ENCODE data around the gene ATP6V1D. TPM values are rescaled to one million over a fixed set of nuclear protein-coding genes. Genes with fewer than 3 reads are reported as not detected.

ATP6V1D gene
- total RNA-seq, 4 donors from 2014 or later = 69.3 to 117 (median 98.4) TPM

DNA sequence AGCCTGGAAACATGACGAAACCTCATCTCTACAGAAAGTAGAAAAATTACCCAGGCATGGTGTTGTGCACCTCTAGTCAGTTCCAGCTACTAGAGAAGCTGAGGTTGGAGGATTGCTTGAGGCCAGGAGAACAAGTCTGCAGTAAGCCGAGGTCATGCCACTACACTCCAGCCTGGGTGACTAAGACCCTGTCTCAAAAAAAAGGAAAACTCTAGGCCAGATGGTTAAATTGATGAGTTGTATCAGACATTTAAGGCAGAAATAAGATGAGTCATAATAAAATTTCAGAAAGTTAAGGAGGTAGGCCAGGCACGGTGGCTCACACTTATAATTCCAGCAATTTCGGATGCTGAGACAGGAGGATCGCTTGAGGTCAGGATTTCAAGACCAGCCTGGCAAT is 11.2 kb upstream of the ATP6V1D start:
- Histone ChIP-seq H3K4me1 (peaks cover 0 to 24% (median 8%) of the 10 kb centered on the region in 4 donors), H3K27me3 (no peaks in the 10 kb centered on the region), H3K27ac (replicated peaks in 1 of 4) (no peak overlapping the region), H3K4me3 (no peak overlapping the region), H3K9me3 (no peaks in the 10 kb centered on the region), H3K36me3 (peaks cover 35 to 100% (median 77%) of the 10 kb centered on the region in 4 donors)
- intact Hi-C loops (cut with DNase I) = no loop called here
- no peak for DNase-seq (ENCODE audit: extremely low spot score)
- no peak for TF ChIP-seq POLR2A (IDR thresholded peaks at IDR 0.05; ENCODE audit: low read depth)
- TF ChIP-seq, protein P1, sequence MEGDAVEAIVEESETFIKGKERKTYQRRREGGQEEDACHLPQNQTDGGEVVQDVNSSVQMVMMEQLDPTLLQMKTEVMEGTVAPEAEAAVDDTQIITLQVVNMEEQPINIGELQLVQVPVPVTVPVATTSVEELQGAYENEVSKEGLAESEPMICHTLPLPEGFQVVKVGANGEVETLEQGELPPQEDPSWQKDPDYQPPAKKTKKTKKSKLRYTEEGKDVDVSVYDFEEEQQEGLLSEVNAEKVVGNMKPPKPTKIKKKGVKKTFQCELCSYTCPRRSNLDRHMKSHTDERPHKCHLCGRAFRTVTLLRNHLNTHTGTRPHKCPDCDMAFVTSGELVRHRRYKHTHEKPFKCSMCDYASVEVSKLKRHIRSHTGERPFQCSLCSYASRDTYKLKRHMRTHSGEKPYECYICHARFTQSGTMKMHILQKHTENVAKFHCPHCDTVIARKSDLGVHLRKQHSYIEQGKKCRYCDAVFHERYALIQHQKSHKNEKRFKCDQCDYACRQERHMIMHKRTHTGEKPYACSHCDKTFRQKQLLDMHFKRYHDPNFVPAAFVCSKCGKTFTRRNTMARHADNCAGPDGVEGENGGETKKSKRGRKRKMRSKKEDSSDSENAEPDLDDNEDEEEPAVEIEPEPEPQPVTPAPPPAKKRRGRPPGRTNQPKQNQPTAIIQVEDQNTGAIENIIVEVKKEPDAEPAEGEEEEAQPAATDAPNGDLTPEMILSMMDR (IDR thresholded peaks at IDR 0.05) = no peak
- TF ChIP-seq EP300 (IDR thresholded peaks at IDR 0.05) = no peak
- TF ChIP-seq POLR2AphosphoS5 (IDR thresholded peaks at IDR 0.05) = no peak
- 85% methylated on average over 5 of the region's 5 CpGs for WGBS

DNA sequence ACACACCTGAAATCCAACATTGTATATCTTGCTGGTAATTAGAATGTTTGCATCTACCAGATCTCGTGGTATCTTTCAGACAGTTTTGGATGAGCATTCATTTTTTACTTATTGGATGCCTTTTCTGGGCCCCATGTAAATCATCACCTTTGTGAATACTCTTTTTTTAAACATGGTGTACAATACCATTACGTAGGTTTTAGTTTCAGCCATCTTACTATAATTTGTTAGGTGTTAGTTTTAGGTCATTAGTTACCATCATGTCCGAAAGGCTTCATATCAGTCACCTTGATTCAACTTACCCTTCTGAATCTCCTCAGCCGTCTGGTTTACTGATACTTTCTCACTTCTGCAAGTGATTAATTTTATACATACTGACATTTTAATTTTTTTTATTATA is 5.9 kb upstream of the ATP6V1D start:
- WGBS = 91% methylated on average over 4 of the region's 4 CpGs
- Histone ChIP-seq H3K27ac (replicated peaks in 1 of 4) (no peak overlapping the region), H3K36me3 (peaks cover 33 to 71% (median 52%) of the 10 kb centered on the region in 4 donors), H3K27me3 (no peaks in the 10 kb centered on the region), H3K9me3 (no peaks in the 10 kb centered on the region), H3K4me3 (no peak overlapping the region), H3K4me1 (peaks cover 25 to 68% (median 46%) of the 10 kb centered on the region in 4 donors)
- TF ChIP-seq POLR2AphosphoS5 (IDR thresholded peaks at IDR 0.05) (no peak), EP300 (IDR thresholded peaks at IDR 0.05) (no peak), POLR2A (IDR thresholded peaks at IDR 0.05; ENCODE audit: low read depth) (no peak)
- TF ChIP-seq, protein P1 (IDR thresholded peaks at IDR 0.05) = no peak
- intact Hi-C loops (cut with DNase I) = no loop called here
- no peak for DNase-seq (ENCODE audit: extremely low spot score)

DNA sequence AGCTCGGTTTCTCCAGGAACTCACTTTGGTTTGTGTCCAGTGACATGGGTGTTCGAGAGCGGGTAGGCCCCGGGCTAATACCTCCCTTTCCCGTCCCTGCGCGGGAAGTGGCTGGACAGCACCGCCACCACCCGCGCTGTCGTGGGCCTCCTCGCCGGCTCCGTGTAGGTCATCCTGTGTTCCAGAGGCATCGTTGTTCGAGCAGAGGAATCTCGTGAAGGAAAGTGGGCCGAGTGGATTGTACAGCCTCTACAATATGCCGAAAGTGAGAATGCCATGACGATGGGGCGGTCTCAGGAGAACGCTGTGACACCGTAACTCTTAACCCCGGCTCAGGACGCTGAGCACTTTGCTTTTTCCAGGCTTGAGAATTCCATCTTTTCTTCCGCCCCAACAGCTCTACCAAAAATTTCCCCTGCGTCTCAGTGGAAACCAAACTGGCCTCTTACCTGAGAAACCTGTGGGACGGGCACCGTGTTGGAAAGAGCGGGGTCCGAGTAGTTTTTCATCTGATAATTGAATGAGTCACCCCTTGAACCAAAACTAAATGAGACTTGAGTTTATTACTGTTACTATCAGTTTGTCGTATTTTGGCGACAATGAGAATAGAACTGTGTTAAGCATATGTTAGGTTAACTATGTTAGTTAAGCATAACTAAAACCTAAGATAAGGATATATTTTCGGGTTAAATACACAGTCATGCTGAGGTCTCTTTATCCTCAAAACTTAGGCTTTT is 1.0 kb upstream of the ATP6V1D start:
- Histone ChIP-seq H3K4me1 (peaks cover 56 to 76% (median 69%) of the 10 kb centered on the region in 4 donors), H3K36me3 (peaks cover 6 to 23% (median 13%) of the 10 kb centered on the region in 4 donors), H3K27me3 (no peaks in the 10 kb centered on the region), H3K4me3 (peak overlapping the region; percentile 64 to 81 (median 72)), H3K27ac (replicated peaks in 1 of 4) (peak overlapping the region; percentile 82 to 93 (median 90)), H3K9me3 (no peaks in the 10 kb centered on the region)
- DNase-seq (ENCODE audit: extremely low spot score) = no peak
- WGBS = 5% methylated on average over 9 of the region's 34 CpGs
- intact Hi-C loops (cut with DNase I) = no loop called here
- TF ChIP-seq, protein P1 (IDR thresholded peaks at IDR 0.05) = no peak
- no peak for TF ChIP-seq POLR2AphosphoS5 (IDR thresholded peaks at IDR 0.05)
- TF ChIP-seq POLR2A (IDR thresholded peaks at IDR 0.05; ENCODE audit: low read depth) = no peak
- no peak for TF ChIP-seq EP300 (IDR thresholded peaks at IDR 0.05)

- Histone ChIP-seq H3K4me1 (peaks cover 56 to 81% (median 67%) of the 10 kb centered on the region in 4 donors), H3K4me3 (peak overlapping the region; percentile 64 to 81 (median 72)), H3K36me3 (peaks cover 0 to 12% (median 2%) of the 10 kb centered on the region in 4 donors), H3K27ac (replicated peaks in 1 of 4) (peak overlapping the region; percentile 82 to 93 (median 90)), H3K9me3 (no peaks in the 10 kb centered on the region), H3K27me3 (no peaks in the 10 kb centered on the region)
- WGBS = 2% methylated on average over 38 of the region's 38 CpGs
- intact Hi-C loops (cut with DNase I) = no loop called here
- DNase-seq (ENCODE audit: extremely low spot score) = no peak
- no peak for TF ChIP-seq EP300 (IDR thresholded peaks at IDR 0.05)
- no peak for TF ChIP-seq POLR2AphosphoS5 (IDR thresholded peaks at IDR 0.05)
- TF ChIP-seq POLR2A (IDR thresholded peaks at IDR 0.05; ENCODE audit: low read depth) = no peak
- TF ChIP-seq, protein P1 (IDR thresholded peaks at IDR 0.05) = no peak
These were observed 455 bp downstream of the ATP6V1D start for GRCh38 chr14:67358924-67359774.

Data from esophagus muscularis mucosa (tissue), 4 donors.